Fibroblast of villous mesenchyme (primary cell): ENCODE results near the gene SRGAP3. TPM values are rescaled to one million over a fixed set of nuclear protein-coding genes. Genes with fewer than 3 reads are reported as not detected.
"Not testable (repeated sequence)": the region's sequence is repeated elsewhere in the genome, so short reads cannot be mapped to it uniquely, and the experiment has no call there.

ENCODE experiments used
- DNase-seq: peaks from one replicate; pipeline ENCODE4 v3.0.0-alpha.2; 2010; ENCODE audit warnings: low read depth
- H3K4me3 ChIP-seq: 2 replicates; pipeline ENCODE4 v1.5.1; 2011; ENCODE audit warnings: low read depth, mild to moderate bottlenecking, low read length
- CTCF ChIP-seq: IDR thresholded peaks from 2 replicates; pipeline ENCODE4 v1.5.1; 2012; ENCODE audit warnings: low read depth, mild to moderate bottlenecking, low read length; ENCODE audit not compliant: insufficient read depth
- total RNA-seq: library from RNA; depleted of rRNA; stranded (reverse); fragments of >200 nt; gene quantifications from 2 replicates; pipeline ENCODE4 v1.2.3, GENCODE V29; 2012

SRGAP3 gene
- total RNA-seq, 1 donor, result 3.5 TPM

- TF ChIP-seq CTCF, result no peak
- DNase-seq, result no peak
- H3K4me3 ChIP-seq, result no peak overlapping the region
These were observed 42.5 kb upstream of the SRGAP3 start for GRCh38 chr3:9291821-9292410.

- no peak overlapping the region for H3K4me3 ChIP-seq
- TF ChIP-seq CTCF, result no peak
- no peak for DNase-seq
These were observed 41.1 kb upstream of the SRGAP3 start for GRCh38 chr3:9290566-9290965.

- DNase-seq, H3K4me3 ChIP-seq: not testable (repeated sequence)
These were observed 32.1 kb upstream of the SRGAP3 start for GRCh38 chr3:9281533-9281932.

GRCh38 chr3:9280451-9281219, 31.2 kb upstream of the SRGAP3 start:
- no peak for TF ChIP-seq CTCF
- peak; percentile 27 for DNase-seq
- no peak overlapping the region for H3K4me3 ChIP-seq

- peak; percentile 27 for DNase-seq
- TF ChIP-seq CTCF, result no peak
- no peak overlapping the region for H3K4me3 ChIP-seq
These were observed 30.5 kb upstream of the SRGAP3 start for GRCh38 chr3:9279966-9280365.

GRCh38 chr3:9278498-9278897, 29.1 kb upstream of the SRGAP3 start:
- no peak overlapping the region for H3K4me3 ChIP-seq
- no peak for TF ChIP-seq CTCF
- no peak for DNase-seq

- no peak overlapping the region for H3K4me3 ChIP-seq
- no peak for DNase-seq
- TF ChIP-seq CTCF, result no peak
These were observed 28.6 kb upstream of the SRGAP3 start for GRCh38 chr3:9278085-9278484.
